CD4-positive, alpha-beta T cell treated with Interleukin-15 for 4 hours (primary cell): ENCODE measurements around the gene KNDC1.
"Not testable (repeated sequence)": the region's sequence is repeated elsewhere in the genome, so short reads cannot be mapped to it uniquely, and the experiment has no call there.

Experiments used
- DNase-seq: peaks from one replicate; pipeline ENCODE4 v3.0.0-alpha.2; 2020; ENCODE audit warnings: low spot score

KNDC1 gene

GRCh38 chr10:133140417-133141143, 19.4 kb upstream of the KNDC1 start:
- DNase-seq = no peak

GRCh38 chr10:133141144-133141957, 18.7 kb upstream of the KNDC1 start:
- no peak for DNase-seq

DNA sequence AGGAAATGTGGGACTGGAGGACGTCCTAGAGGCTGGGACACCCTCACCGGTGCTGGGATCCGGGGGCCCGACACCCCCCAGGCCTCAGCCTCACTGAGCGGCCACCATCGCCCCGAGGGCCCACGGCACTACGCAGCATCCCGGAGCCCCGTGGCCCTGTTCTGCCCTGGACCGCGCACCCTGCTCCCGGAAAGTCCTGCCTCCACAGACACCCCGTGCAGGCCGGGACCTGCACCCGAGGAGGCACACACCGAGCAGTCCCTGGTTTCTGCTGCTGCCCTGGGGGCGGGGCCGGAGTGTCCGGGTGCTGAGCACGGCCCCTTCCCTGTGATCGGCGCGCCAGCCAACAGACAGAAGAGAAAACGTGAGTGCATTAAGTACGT, 18.1 kb upstream of the KNDC1 start:
- DNase-seq = no peak

GRCh38 chr10:133142523-133143199, 17.4 kb upstream of the KNDC1 start:
- no peak for DNase-seq

DNA sequence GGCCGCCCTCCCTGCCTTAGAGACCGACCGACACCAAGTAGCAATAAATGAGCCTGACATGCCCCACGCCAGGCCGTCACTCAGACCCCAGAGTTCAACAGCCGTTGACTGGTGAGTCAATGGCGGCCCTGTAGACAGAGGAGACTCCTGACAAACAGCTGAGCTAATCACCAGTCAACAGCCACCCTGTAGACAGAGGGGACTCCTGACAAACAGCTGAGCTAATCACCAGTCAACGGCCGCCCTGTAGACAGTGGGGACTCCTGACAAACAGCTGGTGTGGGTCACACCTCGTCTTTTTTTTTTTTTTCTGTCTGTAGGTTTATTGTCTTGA, 16.9 kb upstream of the KNDC1 start:
- no peak for DNase-seq

DNA sequence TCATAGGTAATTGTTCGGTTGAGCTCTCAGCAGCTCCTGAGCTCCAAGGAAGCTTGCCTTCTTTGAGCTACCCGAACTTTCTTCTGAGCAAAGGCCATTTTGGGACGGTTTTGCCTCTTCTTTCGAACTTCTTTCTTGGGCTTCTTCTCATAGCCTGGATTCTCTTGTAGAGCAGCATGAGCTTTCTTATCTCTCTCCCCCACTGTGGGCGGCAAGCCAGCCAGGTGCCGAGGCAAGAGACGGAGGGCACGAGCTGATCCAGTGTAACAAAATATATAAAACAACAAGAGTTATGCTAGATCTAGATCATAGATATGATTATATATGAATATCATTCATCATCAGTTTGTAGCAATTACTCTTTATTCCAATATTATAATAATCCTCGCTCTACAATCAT, 16.5 kb upstream of the KNDC1 start:
- no peak for DNase-seq

- no peak for DNase-seq
Observed at GRCh38 chr10:133144771-133145170, 15.2 kb upstream of the KNDC1 start.

DNA sequence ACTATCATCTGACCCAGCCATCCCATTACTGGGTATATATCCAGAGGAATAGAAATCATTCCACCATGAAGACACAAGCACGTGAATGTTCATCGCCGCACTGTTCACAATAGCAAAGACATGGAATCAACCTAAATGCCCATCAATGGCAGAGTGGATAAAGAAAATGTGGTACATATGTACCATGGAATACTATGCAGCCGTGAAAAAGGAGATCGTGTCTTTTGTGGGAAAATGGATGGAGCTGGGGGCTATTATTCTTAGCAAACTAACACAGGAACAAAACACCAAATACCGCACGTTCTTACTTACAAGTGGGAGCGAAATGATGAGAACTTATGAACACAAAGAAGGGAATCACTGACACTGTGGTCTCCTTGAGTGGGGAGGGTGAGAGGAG, 9.8 kb upstream of the KNDC1 start:
- no peak for DNase-seq

DNA sequence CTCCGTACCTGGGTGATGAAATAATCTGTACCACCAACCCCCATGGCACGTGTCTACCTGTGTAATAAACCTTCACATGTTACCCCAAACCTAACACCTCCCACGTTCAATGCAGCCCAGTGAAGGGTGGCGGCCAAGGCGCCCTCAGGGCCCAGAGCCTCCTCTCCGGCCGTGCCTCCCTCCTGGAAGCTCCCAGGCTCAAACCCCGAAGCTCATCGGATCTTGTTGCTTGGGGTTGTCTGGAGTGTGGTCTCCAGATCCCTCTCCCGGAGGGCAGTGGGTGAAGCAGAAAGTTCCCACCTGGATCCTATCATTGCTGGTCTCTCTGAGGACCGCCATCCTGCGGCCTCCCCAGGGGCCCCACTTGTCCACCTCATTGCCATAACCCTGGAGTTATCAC, 9.4 kb upstream of the KNDC1 start:
- no peak for DNase-seq

- not testable (repeated sequence) for DNase-seq
Observed at GRCh38 chr10:133151071-133151470, 8.9 kb upstream of the KNDC1 start.

GRCh38 chr10:133151543-133151972, 8.5 kb upstream of the KNDC1 start:
- no peak for DNase-seq

GRCh38 chr10:133154411-133154810, 5.6 kb upstream of the KNDC1 start:
- no peak for DNase-seq

DNA sequence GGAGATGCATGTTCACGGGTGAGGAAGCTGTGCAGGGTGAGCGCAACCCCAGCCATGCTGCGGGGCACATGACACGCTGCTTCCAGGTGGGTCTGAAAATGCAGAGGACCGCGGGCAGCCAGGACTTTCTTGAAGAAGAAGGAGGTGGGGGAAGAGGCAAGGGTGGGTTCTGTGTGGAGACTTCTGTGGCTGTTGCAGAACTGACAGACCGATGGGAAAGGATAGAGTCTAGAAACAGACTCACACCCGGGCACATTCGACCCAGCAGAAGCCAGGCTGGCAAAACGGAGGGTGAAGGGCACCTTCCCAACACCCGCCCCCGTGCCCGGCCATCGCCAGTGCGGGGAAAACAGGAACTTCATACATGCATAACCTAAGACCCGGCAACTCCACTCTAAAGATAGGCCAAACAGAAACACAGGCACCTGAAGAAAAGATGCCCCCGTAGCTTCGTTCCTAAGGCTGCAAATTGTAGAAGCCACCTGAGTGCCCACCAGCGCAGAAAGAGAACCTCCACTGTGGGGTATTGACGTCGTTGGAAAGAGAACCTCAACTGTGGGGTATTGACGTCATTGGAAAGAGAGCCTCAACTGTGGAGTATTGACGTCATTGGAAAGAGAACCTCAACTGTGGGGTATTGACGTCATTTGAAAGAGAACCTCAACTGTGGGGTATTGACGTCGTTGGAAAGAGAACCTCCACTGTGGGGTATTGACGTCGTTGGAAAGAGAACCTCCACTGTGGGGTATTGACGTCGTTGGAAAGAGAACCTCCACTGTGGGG, 4.8 kb upstream of the KNDC1 start:
- no peak for DNase-seq

DNA sequence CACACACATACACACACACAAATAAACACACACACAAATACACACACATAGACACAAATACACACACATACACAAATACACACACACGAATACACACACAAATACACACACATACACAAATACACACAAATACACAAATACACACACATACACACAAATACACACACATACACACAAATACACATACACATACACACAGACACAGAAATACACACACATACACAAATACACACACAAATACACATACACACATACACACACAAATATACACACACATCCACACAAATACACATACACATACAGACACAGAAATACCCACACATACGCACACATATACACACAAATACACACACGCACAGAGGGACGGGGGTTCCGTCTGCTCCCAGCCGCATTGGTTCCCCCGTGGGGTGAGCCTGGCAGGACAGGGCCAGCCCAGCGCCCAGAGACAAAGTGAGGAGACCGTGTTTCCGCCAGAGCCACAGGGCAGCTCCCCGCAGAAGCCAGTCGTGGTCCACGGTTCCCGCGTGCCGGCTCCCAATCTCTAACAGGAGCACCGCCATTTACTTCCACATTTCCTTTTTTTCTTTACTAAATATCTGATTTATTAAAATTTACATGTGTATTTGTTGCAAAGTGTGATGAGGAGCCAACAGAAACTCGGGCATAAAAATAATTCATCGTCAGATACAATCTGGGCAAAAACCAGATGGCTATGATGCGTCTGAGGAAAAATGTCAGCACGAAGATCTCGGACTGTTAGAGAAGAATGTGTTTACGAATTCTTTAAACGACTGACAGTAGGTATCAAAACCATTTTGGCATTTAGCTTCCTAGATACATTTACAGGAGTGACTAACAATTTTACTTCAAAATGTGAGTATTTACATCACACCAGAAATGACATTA, 3.1 kb upstream of the KNDC1 start:
- no peak for DNase-seq

GRCh38 chr10:133157662-133158436, 2.2 kb upstream of the KNDC1 start:
- DNase-seq = no peak

- no peak for DNase-seq
Observed at GRCh38 chr10:133158437-133158755, 1.6 kb upstream of the KNDC1 start.

- no peak for DNase-seq
Observed at GRCh38 chr10:133158756-133159610, 1.0 kb upstream of the KNDC1 start.

DNA sequence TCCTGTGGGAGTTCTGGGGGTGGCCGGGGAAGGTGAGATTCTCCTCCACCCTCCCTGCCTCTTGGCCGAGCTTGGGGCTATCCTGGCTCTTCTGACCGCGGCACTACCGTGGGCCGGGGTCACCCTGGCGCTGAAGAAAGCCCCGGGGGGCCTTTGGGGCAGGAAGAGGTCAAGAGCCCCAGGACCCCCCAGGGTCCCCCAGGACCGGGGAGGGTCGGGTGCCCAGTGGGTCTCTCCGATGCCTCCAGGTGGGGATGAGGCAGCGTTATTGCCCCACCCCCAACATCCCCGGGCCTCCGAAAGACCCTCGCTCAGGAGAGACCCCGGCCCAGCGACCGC, 439 bp upstream of the KNDC1 start:
- DNase-seq = no peak

GRCh38 chr10:133160826-133161471, 930 bp downstream of the KNDC1 start:
- no peak for DNase-seq
